Testis (tissue), 3 donors: ENCODE data around the gene FAM20B. TPM values are rescaled to one million over a fixed set of nuclear protein-coding genes. Genes with fewer than 3 reads are reported as not detected.
A peak's percentile ranks its signal among the peaks of the same experiment; 100 is the strongest.

Experiments
- DNase-seq: peaks from one replicate; pipeline ENCODE4 v3.0.0-alpha.2; 2019
- H3K27ac ChIP-seq, 2 donors: fragments of 200-600 bp; sonication (generic); one replicate each; pipeline ENCODE4 v1.5.1; 2019
- H3K27me3 ChIP-seq: fragments of 200-600 bp; sonication (generic); one replicate; pipeline ENCODE4 v1.5.1; 2019
- H3K36me3 ChIP-seq: fragments of 200-600 bp; sonication (generic); one replicate; pipeline ENCODE4 v1.5.1; 2017; ENCODE audit warnings: low read depth; ENCODE audit errors: missing control alignments
- H3K4me1 ChIP-seq: fragments of 200-600 bp; sonication (generic); one replicate; pipeline ENCODE4 v1.5.1; 2019
- H3K4me3 ChIP-seq, 2 donors: fragments of 200-600 bp; sonication (generic); one replicate each; pipeline ENCODE4 v1.5.1; 2017 to 2019
- H3K9me3 ChIP-seq: fragments of 200-600 bp; sonication (generic); one replicate; pipeline ENCODE4 v1.5.1; 2017
- CTCF ChIP-seq, 3 experiments: fragments of 450-650 bp in 2 of 3; fragments of 200-600 bp in 1 of 3; sonication (generic) in 1 of 3; IDR thresholded peaks; one replicate each; pipeline ENCODE4 v1.5.1; 2016 to 2019; ENCODE audit warnings: antibody characterized with exemption in 3 of 3, mild to moderate bottlenecking in 2 of 3, moderate library complexity in 1 of 3
- POLR2A ChIP-seq: fragments of 450-650 bp; IDR thresholded peaks from one replicate; pipeline ENCODE4 v1.6.1; 2017; ENCODE audit warnings: antibody characterized with exemption, mild to moderate bottlenecking, moderate library complexity
- WGBS, 2 donors: methylation state at CpG; one replicate each; pipeline ENCODE4 v1.1.5; 2018; 5-methylcytosine and 5-hydroxymethylcytosine counted together
- intact Hi-C: fragments of 100-400 bp; cut with DNase I; formaldehyde crosslinking; loops from one replicate; pipeline ENCODE4 v1.15.1; 2023; ENCODE audit warnings: low total_unique reads
- polyA plus RNA-seq: library from polyadenylated mRNA; stranded (reverse); fragments of 350-450 nt; fragmentation: Illumina TruSeq; extraction: RNeasy Lipid Tissue Mini Kit (QIAGEN cat#74804); gene quantifications from one replicate; pipeline ENCODE4 v1.2.3, GENCODE V29; 2014; ENCODE audit warnings: low read depth, low replicate concordance; ENCODE audit not compliant: insufficient read depth
- total RNA-seq, 2 donors: library from RNA; depleted of rRNA; stranded (reverse); fragments of >200 nt; gene quantifications; one replicate each; pipeline ENCODE4 v1.2.3, GENCODE V29; 2016

The FAM20B gene
- total and polyA plus RNA-seq, 3 donors from 2014 or later = 16.8 to 22.3 (median 20.1) TPM

DNA sequence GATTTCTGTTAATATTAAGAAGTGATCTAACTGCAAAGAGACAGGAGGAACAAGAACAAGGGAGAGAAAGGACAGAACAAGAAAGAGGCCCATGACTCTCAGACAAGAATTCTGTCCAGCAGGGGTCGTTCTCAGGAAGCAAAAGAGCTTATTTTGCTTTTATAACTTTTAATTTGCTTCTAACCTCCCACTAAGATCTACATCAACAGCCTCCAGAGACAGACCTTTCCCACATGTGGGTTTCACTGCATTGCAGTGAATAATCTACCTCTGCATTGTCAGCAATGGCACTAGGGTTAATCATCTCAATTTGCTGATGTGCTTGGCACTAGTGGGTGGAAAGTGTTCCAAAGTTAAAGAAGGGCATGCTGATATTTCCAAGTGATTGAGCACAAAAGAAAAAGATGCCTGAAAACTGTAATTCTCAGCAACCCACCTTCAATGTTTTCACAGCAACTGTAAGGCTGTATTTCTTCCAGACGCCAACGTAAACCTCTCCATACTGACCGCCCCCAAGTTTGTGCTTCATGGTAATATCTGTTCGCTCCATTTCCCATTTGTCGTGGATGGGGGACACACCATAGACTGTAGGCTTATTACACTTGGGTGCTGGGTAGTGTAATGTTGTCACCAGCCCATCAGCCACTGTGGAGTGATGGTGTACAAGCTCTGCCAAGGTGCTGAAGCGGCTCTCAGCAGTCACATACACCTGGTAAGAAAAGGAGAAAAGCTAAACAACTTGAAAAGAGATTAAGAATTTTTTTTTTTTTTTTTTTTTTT lies 95.7 kb downstream of the FAM20B start:
- WGBS, 2 donors = 80 to 87% methylated on average over 7 of the region's 7 CpGs
- peak; percentile 52 for DNase-seq
- no peaks in the 10 kb centered on the region for H3K36me3 ChIP-seq
- TF ChIP-seq POLR2A = no peak
- TF ChIP-seq CTCF (IDR thresholded peaks at IDR 0.05) = peak; percentile 37 to 58 (median 57)
- peaks cover 5% of the 10 kb centered on the region for H3K4me1 ChIP-seq
- intact Hi-C loops = no loop called here
- no peaks in the 10 kb centered on the region for H3K27me3 ChIP-seq
- H3K27ac ChIP-seq = no peak overlapping the region
- no peaks in the 10 kb centered on the region for H3K9me3 ChIP-seq
- no peak overlapping the region for H3K4me3 ChIP-seq

- H3K27me3 ChIP-seq = no peaks in the 10 kb centered on the region
- WGBS, 2 donors = 81 to 89% methylated on average over 1 of the region's 1 CpG
- no peaks in the 10 kb centered on the region for H3K9me3 ChIP-seq
- DNase-seq = no peak
- H3K4me1 ChIP-seq = peaks cover 5% of the 10 kb centered on the region
- intact Hi-C loops = no loop called here
- TF ChIP-seq CTCF (IDR thresholded peaks at IDR 0.05) (no peak), POLR2A (no peak)
- no peak overlapping the region for H3K4me3 ChIP-seq
- no peak overlapping the region for H3K27ac ChIP-seq
- H3K36me3 ChIP-seq = no peaks in the 10 kb centered on the region
Observed at GRCh38 chr1:179124873-179125272, 99.2 kb downstream of the FAM20B start.

Other genes starting within 250 kb of the FAM20B start
- 10 to 100 TPM in 1 of 2 donors, 1 to 10 TPM in 1; 5.0 to 14.7 TPM for gene ANGPTL1, start 154.8 kb upstream of the FAM20B start, total RNA-seq
- gene ANGPTL1, start 154.8 kb upstream of the FAM20B start, polyA plus RNA-seq = 18.4 TPM
- gene TOR3A, start 56.2 kb downstream of the FAM20B start, total RNA-seq = 10 to 100 TPM; 16.3 to 17.6 TPM
- gene TOR3A, start 56.2 kb downstream of the FAM20B start, polyA plus RNA-seq = 10.1 TPM
- gene ABL2, start 203.8 kb downstream of the FAM20B start, total RNA-seq = 10 to 100 TPM; 21.9 to 22.9 TPM
- 12.4 TPM for gene ABL2, start 203.8 kb downstream of the FAM20B start, polyA plus RNA-seq